ENCODE measurements around the gene HAVCR1.
"Not testable (repeated sequence)": the region's sequence is repeated elsewhere in the genome, so short reads cannot be mapped to it uniquely, and the experiment has no call there.

HAVCR1 gene

GRCh38 chr5:157059093-157059539, at the start of gene HAVCR1:
Gene HAVCR1 (minus strand): TSS chr5:157059116. CDS start chr5:157057943, 1,173 bp downstream.
- DNase-seq (ENCODE audit: low read depth in 2 of 2) = no peak

DNA sequence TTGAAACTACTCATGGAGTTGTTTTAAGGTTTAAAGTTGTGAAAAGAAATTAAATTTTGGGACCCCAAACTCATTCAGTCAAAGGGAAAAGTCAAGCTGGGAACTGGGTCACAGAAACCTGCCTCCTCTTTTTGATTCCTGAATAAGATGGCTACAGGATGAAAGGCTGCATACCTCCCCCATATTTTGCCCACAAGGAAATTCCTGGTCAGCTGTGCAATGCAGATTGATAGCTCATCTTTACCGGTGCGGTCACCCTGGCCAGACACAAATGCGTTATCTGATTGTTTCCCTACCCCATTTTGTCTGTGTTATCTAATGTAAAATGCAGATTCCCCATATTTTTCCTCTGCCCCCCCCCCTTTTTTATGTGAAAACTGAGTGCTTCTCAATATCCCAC, 48.6 kb upstream of the HAVCR1 start:
- DNase-seq (ENCODE audit: low read depth in 2 of 2) = no peak

- DNase-seq (ENCODE audit: low read depth in 2 of 2) = no peak
Observed at GRCh38 chr5:157106630-157107461, 47.9 kb upstream of the HAVCR1 start.

GRCh38 chr5:157100140-157100679, 41.3 kb upstream of the HAVCR1 start:
- no peak for DNase-seq (ENCODE audit: low read depth in 2 of 2)

GRCh38 chr5:157088342-157088990, 29.6 kb upstream of the HAVCR1 start:
- no peak for DNase-seq (ENCODE audit: low read depth in 2 of 2)

GRCh38 chr5:157086751-157087359, 27.9 kb upstream of the HAVCR1 start:
- DNase-seq (ENCODE audit: low read depth in 2 of 2) = no peak

GRCh38 chr5:157085930-157086329, 27.0 kb upstream of the HAVCR1 start:
- no peak for DNase-seq (ENCODE audit: low read depth in 2 of 2)

GRCh38 chr5:157080286-157080685, 21.4 kb upstream of the HAVCR1 start:
- DNase-seq (ENCODE audit: low read depth in 2 of 2) = no peak

DNA sequence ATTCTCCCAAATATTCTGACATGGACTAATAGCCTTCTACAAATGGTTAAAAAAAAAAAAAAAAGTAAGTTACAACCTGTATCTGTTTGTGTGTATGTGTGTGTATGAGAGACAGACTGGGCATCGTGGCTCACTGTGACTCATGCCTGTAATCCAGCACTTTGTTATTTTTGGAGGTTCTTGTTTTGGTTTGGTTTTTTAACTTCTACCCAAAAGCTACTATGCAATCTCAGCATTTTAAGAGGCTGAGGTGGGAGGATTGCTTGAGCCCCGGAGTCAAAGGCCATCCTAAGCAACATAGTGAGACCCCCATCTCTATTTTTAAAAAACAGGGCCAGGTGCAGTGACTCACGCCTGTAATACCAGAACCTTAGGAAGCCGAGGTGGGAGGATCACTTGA, 17.6 kb upstream of the HAVCR1 start:
- no peak for DNase-seq (ENCODE audit: low read depth in 2 of 2)

DNA sequence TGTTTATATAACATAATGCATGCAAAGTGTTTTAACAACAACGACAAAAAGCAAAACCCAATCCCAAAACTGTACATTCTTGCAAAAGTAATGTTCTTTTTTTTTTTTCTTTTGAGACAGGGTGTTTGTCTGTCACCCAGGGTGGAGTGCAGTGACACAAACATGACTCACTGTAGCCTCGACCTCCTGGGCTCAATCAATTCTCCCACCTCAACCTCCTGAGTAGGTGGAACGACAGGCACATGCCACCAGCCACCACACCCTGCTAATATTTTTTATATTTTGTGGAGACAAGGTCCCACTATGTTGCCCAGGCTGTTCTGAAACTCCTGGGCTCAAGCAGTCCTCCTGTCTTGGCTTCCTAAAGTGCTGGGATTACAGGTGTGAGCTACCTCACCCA, 13.6 kb upstream of the HAVCR1 start:
- no peak for DNase-seq (ENCODE audit: low read depth in 2 of 2)

DNA sequence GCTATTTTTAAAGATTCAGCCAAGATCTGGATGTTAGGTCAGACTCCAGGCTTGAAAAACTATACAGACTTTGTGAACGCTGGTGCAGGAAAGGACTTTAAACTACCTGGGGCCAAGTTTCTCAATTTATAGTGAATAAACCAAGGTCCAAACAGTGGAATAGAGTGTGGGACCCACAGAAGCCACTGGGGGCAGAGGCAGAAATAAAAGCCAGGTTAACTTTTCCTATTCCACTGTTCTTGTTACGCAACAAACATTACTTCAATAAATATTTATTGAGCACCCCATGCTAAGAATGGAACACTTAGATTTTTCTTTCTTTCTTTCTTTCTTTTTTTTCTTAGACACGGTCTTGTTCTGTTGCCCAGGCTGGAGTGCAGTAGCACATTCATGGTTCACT, 11.0 kb upstream of the HAVCR1 start:
- DNase-seq (ENCODE audit: low read depth in 2 of 2) = no peak

GRCh38 chr5:157068785-157069184, 9.9 kb upstream of the HAVCR1 start:
- DNase-seq (ENCODE audit: low read depth in 2 of 2) = no peak

DNA sequence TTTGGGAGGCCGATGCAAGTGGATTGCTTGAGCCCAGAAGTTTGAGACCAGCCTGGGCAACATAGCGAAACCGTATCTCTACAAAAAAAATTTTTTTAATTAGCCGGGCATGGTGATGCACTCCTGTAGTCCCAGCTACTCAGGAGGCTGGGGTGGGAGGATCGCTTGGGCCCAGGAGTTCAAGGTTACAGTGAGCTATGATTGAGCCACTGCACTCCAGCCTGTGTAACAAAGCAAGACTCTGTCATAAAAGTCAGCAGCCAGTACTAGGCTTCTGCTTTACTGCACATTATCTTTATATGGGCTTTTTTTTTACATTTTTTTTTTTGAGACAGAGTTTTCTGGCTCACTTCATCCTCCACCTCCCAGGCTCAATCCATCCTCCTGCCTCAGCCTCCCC, 9.4 kb upstream of the HAVCR1 start:
- no peak for DNase-seq (ENCODE audit: low read depth in 2 of 2)

DNA sequence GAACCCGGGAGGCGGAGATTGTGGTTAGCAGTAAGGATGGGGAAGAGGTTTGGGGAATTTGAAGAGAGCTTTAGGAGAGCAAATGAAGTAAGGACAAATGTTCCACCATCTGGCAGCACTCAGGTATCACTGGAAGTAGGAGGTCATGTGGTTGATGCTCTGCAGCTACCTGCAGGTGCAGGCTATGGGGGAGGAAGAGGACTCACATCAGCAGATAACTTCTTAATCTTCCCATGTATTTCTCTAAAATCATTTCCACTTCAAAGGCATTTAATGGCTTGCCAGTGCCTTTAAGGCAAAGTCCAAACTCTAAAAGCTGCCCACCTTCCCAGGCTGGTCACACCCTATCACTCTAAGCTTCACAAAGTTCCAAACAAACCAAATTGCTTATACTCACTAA, 8.1 kb upstream of the HAVCR1 start:
- DNase-seq (ENCODE audit: low read depth in 2 of 2) = no peak

DNA sequence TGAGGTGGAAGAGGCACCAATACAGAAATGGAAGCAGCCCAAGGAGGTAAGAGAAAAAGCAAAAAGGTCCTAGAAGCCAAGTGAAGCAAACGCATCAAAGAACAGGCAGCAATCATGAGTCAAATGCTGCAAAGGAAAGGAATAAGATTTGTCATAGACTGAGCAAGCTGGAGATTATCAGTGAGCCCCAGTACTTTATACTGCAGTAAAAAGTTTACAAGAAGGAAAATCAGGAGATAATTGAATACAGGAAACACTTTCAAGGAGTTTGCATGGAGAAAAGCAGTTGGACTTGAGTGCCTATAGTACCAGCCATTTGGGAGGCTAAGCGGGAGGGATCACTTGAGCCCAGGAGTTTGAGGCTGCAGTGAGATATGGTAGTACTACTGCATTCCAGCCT, 7.2 kb upstream of the HAVCR1 start:
- DNase-seq (ENCODE audit: low read depth in 2 of 2) = no peak

- DNase-seq (ENCODE audit: low read depth in 2 of 2) = no peak
Observed at GRCh38 chr5:157063776-157064430, 5.0 kb upstream of the HAVCR1 start.

- no peak for DNase-seq (ENCODE audit: low read depth in 2 of 2)
Observed at GRCh38 chr5:157059891-157060290, 975 bp upstream of the HAVCR1 start.

DNA sequence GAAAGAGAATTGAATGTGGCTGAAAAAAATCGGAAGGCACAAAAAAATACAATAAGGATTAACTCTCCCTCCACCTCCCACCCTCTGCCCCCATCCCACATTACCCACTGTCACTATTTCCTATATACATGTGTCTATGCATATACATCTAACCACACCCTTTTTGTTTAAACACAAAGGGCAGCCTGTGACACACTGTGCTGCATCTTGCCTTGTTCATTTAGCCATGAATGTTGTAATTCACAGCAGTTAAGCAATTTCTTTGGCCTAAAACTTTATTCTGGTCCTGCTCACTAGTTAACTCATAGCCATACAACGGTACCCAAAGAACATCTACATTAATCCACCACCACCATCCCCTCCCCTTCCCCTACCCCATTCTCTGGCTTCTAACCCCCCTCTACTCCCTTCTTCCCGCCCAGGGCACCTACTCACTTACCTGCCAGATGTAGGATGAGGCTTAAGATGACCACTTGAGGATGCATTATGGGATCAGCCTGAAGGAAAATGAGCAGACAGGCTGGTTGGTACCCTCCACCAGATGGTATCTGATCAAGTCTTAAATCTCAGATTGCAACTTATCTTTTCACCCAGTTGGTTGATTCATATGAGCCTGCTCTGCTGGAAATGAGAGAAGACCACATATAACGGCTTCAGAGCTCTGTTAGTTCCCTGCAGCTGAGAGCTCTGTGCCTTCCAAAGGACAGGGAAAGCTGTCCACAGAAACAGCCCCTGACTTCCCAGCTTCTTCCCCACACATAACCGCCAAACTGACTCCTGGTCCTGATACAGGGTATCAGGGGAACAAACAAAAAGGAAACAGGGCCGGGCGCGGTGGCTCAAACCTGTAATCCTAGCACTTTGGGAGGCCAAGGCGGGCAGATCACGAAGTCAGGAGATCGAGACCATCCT, 1.2 kb downstream of the HAVCR1 start:
- DNase-seq (ENCODE audit: low read depth in 2 of 2) = no peak

DNA sequence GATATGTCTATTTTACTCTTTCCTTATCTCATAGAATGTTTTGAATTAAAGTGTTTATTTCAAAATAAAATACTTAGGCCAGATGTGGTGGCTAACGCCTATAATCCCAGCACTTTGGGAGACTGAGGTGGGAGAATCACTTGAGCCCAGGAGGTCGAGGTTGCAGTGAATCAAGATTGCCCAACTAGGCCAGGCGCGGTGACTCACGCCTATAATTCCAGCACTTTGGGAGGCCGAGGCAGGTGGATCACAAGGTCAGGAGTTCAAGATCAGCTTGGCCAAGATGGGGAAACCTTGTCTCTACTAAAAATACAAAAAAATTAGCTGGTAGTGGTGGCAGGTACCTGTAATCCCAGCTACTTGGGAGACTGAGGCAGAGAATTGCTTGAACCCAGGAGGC, 2.1 kb downstream of the HAVCR1 start:
- DNase-seq (ENCODE audit: low read depth in 2 of 2) = not testable (repeated sequence)

DNA sequence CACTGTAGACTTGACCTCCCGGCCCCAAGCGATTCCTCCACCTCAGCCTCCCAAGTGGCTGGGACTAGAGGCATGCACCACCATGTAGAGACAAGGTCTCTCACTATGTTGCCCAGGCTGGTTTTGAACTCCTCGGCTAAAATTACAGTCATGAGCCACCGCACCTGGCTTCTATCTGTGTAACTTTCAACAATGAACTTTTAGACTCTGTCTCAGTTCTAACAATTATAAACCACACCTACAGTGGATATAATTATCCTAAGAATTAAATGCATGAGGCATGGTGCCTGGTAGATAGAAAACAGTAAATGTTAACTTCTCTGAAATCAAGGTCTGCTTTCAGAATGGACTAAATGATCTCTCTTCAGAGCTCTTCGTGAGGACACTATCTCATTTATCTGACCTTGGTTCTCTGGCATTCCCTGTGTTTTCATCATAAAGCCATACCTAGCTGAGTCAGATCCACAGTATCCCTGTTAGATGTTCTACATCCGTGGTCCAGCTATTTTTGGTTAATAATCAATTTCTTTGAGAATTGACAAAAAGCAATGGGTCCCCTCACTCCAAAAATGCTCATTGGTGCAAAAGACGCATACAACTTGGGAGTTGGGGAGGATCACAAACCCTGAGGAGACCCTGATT, 7.2 kb downstream of the HAVCR1 start:
- no peak for DNase-seq (ENCODE audit: low read depth in 2 of 2)

Data from stimulated activated CD4-positive, alpha-beta T cell treated with anti-CD3 and anti-CD28 coated beads, Interleukin-1b, Interleukin-23, amount 100 ng/mL, for 1 hour (primary cell).